HG03442 (cell line): ENCODE results near the gene MRGPRX1.
"Not testable (repeated sequence)": the region's sequence is repeated elsewhere in the genome, so short reads cannot be mapped to it uniquely, and the experiment has no call there.

Experiments used
- ATAC-seq: cut with Tn5 transposase; IDR thresholded peaks from one replicate; pipeline ENCODE4 v1.9.1; 2021; ENCODE audit warnings: mild to moderate bottlenecking, moderate library complexity; ENCODE audit not compliant: unreplicated experiment

Gene MRGPRX1

DNA sequence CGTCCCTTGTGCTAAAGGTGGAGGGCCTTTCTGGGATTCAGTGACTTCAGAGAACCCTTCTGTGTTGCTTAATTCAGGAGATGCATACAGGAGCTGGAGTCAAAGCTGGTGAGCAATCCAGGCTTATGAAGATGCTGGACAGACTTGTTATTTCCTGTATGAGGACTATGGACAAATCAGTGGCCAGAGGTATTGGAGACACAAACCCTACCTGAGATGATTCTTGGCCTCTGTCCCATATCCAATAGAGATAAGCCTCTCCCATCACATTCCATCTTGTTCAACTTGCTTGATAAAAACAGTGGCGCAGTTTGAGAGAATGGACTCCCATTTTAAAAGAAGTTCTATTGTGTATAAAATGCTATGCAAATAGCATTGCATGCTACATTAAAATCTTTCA, at the start of gene MRGPRX1:
Gene MRGPRX1 (minus strand): TSS at position 101 of the 400 bp plus-strand sequence. CDS start 4,630 bp downstream, outside the sequence.
- ATAC-seq = no peak

DNA sequence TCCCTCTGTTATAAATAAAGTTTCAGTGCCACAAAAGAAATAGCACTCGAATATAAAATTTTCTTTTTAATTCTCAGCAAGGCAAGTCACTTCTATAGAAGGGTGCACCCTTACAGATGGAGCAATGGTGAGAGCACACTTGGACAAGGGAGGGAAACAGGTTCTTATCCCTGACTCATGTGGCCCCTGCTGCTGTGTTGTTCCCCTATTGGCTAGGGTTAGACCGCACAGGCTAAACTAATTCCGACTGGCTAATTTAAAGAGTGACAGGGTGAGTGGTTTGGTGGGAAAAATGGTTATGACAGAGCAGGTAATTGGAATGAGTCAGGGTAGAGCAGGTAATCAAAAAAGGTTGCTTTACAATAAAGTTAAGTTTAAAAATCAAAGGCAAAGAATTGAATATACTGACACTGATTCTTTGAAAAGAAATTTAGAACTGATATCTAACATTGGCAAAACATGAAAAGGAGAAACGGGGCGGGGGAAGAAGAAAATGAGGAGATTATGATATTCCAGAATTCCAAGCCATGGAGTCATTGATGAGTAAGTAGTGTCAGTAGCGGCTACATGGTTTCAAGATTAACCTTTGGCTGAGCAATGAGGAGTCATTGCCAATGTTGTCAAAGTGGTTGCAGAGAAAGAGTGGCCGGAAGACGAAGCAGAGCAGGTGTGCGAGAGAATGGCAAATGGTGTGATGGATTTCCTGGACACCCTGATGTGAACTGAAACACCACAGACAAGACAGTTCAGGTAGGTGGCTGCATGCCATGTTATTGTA, 48.4 kb upstream of the MRGPRX1 start:
- no peak for ATAC-seq

- no peak for ATAC-seq
Observed at GRCh38 chr11:18986744-18987143, 47.5 kb upstream of the MRGPRX1 start.

GRCh38 chr11:18981897-18982296, 42.7 kb upstream of the MRGPRX1 start:
- ATAC-seq = no peak

- no peak for ATAC-seq
Observed at GRCh38 chr11:18974192-18974591, 35.0 kb upstream of the MRGPRX1 start.

DNA sequence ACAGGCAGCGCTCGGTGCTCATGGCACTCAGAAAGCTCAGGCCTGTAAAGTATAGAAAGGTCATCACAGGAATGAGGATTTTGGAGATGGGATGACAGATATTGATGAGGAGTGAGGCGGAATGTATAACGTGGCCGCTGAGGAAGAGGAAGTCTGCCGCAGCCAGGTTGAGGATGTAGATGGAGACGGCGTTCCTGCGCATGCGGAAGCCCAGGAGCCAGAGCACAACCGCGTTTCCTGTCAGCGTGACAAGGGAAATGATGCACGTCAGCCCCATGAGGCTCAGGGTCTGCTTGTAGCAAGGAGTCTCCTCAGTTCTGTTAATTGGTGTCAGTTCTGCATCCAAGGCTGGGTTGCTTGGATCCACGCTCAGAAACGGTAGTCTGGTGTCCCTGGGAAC, 33.1 kb upstream of the MRGPRX1 start:
- ATAC-seq = no peak

DNA sequence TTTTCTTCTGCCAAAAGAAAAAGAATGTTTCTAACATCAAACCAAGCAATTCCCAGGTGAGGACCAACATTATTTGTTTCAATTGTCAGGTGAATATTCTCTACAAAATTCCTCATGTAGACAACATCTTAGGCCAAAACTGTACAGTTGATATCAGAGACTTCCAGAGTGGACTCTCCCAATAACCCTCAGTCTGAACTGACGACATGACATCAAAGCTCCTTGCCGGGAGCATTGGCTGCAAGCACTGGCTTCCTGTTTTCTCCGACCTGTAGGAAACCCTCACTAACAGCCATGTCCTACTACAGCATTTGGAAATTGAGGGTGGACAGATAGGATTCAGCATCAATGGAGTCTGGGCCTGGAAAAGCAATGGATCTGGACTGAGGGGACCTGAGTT, 30.5 kb upstream of the MRGPRX1 start:
- ATAC-seq = no peak

DNA sequence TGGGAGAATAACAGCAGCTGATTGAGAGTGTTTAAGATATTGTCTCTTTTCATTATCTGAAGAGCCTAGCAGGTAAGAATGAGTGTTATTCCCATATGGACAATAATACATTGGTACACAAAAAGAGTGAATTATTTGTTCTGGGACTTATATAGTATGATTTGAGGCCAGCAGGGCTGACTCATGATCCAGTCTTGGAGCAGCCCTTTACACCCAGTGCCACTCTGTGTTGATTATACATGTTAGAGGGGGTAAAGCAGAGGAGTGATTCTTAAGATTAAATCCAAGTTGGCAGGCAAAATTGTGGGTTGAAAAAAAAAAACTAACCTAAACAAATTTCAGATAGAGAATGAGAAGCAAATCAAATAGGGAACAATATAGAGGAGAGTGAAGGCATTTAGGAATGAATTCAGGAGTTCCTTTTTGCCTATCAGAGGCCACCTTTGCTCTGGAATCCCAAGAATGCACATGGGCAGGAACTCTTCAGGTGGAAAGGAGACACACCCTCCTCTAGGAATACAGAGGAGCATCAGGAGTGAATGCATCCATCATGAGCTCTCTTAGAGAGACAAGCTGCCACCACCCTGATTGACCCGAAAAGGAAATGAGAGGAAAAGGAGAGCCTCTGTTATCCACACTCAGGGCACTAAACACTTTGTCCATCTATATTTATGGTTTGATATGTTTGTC, 19.2 kb upstream of the MRGPRX1 start:
- no peak for ATAC-seq

DNA sequence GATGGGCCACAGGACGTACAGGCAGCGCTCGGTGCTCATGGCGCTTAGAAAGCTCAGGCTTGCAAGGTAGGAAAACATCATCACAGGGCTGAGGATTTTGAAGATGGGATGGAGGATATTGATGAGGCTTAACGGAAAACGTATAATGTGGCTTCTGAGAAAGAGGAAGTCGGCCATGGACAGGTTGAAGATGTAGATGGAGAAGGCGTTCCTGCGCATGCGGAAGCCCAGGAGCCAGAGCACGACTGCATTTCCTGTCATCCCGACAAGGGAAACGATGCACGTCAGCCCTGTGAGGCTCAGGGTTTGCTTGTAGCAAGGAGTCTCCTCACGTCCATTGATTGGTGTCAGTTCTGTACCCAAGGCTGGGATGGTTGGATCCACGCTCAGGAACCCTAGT, 17.4 kb upstream of the MRGPRX1 start:
- no peak for ATAC-seq

DNA sequence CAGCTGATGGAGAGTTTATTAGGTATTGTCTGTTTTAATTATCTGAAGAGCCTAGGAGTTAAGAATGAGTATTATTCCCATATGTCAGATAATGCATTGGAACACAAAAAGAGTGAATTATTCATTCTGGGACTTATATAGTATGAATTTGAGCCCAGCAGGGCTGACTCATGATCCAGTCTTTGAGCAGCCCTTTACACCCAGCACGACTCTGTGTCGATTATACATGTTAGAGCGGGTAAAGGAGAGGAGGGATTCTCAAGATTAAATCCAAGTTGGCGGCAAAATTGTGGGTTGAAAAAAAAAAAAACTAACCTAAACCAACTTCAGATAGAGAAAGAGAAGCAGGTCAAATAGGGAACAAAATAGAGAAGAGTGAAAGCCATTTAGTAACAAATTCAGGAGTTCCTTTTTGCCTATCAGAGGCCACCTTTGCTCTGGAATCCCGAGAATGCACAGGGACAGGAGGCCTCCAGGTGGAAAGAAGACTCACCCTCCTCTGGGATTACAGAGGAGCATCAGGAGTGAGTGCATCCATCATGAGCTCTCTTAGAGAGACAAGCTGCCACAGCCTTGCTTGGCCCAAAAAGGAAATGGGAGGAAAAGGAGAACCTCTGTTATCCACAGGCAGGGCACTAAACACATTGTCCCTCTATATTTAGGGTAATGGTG, 3.1 kb downstream of the MRGPRX1 start:
- no peak for ATAC-seq

DNA sequence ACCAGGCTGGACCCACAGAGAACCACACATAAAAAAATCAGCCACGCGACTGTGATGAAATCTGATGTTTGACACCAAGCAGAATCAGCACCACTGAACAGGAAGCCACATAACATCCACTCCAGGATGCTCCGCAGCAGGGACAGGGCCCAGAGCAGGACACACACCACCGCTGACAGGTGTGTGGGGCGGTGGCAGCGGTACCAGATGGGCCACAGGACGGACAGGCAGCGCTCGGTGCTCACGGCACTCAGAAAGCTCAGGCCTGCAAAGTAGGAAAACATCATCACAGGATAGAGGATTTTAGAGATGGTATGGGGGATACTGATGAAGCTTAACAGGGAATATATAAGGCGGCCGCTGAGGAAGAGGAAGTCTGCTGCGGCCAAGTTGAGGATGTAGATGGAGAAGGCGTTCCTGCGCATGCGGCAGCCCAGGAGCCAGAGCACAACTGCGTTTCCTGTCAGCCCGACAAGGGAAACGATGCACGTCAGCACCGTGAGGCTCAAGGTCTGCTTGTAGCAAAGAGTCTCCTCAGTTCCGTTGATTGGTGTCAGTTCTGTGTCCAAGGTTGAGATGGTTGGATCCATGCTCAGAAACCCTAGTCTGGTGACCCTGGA, 4.9 kb downstream of the MRGPRX1 start:
- no peak for ATAC-seq

- no peak for ATAC-seq
Observed at GRCh38 chr11:18927550-18928322, 11.5 kb downstream of the MRGPRX1 start.

GRCh38 chr11:18925426-18925825, 13.8 kb downstream of the MRGPRX1 start:
- not testable (repeated sequence) for ATAC-seq

DNA sequence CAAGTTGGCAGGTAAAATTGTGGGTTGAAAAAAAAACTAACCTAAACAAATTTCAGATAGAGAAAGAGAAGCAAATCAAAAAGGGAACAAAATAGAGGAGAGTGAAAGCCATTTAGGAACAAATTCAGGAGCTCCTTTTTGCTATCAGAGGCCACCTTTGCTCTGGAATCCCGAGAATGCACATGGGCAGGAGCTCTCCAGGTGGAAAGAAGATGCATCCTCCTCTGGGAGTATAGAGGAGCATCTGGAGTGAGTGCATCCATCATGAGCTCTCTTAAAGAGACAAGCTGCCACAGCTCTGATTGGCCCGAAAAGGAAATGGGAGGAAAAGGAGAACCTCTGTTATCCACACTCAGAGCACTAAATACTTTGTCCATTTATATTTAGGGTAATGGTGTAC, 26.3 kb downstream of the MRGPRX1 start:
- ATAC-seq = no peak

DNA sequence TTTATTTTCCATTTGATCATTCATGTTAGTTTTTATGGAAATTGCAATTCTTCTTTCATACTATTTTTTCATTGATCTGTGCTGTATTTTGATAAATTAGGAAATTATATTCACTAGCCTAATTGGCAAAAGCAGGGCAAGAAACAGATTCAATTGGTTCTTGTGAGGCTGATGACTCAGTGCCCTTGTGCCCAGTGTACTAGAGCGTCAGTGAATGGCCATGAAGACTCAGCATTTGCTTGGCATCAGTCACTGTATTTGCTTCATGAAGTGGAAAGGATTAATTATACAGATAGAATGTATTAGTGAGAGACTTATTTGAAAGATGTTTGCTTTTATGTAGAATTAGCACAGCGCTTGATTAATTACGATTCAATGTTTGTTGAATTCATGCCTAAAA, 31.8 kb downstream of the MRGPRX1 start:
- ATAC-seq = no peak

- ATAC-seq = not testable (repeated sequence)
Observed at GRCh38 chr11:18900637-18901036, 38.6 kb downstream of the MRGPRX1 start.

- ATAC-seq = not testable (repeated sequence)
Observed at GRCh38 chr11:18900151-18900611, 39.0 kb downstream of the MRGPRX1 start.

GRCh38 chr11:18891712-18892111, 47.5 kb downstream of the MRGPRX1 start:
- ATAC-seq = not testable (repeated sequence)

DNA sequence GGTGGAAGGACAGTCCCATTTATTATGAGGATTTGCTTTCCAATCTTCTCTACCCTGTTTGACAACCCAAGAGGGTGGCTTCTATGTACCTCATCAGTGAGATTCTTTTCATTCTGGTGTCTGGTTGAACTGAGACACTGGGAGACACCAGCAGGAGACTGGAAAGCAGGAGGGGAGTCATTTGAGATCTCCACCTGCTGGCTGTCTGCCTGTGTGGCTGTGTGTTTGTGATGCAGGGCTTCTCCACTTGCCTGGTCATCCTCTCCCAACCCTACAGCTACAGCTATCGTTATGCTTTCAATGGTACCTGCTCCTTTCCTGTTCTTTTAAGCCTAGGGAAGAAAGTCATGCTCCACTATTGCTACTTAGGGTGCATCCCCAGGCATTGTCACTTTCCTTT, 48.6 kb downstream of the MRGPRX1 start:
- ATAC-seq = no peak
